HG02970 (cell line): ENCODE measurements around the gene UFD1.

ENCODE experiments used
- ATAC-seq: cut with Tn5 transposase; IDR thresholded peaks from one replicate; pipeline ENCODE4 v1.9.1; 2021; ENCODE audit warnings: mild to moderate bottlenecking, moderate library complexity, moderate number of reproducible peaks; ENCODE audit not compliant: unreplicated experiment, low FRiP score

Gene UFD1

DNA sequence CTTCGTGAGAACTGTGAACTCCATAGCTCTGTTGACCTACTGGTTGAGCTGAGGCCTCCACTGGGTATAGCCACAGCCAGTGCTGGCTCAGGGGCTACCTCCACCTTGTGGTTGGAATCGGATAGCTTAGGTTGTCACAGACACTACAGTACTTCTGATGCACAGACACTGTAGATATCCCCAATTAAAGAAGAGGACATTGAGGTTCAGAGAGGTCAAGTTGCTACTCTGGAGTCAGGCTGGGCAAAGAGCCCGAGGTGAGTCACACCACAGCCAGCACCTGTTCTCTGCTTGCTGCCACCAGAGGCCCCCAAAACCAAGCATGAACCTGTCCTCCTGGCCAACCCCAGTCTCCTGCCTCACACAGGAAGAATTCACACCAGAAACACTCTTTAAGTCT is 5.4 kb downstream of the UFD1 start:
- ATAC-seq, result no peak

- ATAC-seq, result no peak
Observed at GRCh38 chr22:19472233-19472632, 6.8 kb downstream of the UFD1 start.

DNA sequence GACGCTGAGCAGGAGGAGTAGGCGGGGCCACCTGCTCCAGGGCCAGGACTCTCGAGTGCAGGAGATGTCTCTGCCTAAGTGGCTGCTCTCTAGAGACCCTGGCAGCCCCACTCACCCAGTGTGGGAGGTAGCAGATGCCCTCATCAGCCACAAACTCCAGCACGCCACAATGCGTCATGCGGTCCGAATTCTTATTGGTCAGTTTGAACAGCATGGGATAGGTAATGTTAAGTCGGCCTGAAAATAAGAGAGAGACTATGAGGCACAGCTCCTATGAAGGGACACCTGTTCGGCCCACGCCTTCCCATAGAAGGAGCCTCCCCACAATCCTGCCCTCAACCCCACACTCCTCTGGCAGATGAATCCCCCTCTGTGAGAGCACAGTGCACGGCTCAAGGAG is 7.4 kb downstream of the UFD1 start:
- no peak for ATAC-seq

GRCh38 chr22:19470010-19470409 is 9.0 kb downstream of the UFD1 start:
- ATAC-seq, result no peak

DNA sequence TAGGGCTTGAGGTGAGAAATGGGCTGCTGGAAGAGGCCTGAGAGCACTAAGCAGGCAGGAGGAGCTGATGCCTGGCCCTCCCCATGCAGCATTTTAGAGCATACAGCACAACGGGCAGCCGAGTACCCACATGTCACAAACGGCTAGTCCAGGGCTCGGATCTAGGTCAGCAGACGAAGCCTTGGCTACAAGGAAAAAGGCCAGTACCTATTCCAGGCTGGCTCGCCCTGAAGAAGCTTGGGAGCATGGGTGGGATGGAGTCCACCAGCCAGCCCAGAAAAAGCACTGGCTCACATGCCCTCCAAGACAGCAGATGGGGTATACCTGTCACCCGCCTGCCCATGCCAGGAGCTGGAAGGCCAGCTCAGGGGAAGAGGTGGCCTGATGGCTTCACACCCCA is 9.6 kb downstream of the UFD1 start:
- no peak for ATAC-seq

GRCh38 chr22:19467912-19468311 is 11.1 kb downstream of the UFD1 start:
- ATAC-seq, result no peak

- no peak for ATAC-seq
Observed at GRCh38 chr22:19466848-19467752, 11.9 kb downstream of the UFD1 start.

DNA sequence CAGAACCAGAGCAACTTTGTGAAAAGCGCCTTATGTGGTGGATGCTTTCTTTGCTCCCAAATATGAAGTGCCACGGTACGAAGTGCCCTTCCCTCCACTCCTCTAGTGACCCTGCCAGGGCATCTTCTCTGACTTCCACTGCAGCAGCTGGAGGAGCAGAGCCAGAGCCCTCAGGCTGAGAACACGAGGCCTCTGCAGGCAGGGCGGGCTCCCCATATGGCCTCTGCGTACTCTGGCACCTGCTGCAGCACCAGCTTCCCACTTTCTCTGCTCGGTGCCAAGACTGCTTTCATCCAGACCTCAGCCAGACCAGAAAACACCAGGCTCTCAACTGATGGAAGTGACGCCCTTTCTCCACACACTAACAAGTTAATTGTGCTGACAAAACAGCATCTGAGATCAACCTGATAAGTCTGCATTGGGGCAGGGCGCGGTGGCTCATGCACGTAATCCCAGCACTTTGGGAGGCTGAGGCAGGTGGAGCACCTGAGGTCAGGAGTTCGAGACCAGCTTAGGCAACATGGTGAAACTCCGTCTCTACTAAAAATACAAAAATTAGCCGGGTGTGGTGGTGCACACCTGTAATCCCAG is 12.8 kb downstream of the UFD1 start:
- ATAC-seq, result no peak

DNA sequence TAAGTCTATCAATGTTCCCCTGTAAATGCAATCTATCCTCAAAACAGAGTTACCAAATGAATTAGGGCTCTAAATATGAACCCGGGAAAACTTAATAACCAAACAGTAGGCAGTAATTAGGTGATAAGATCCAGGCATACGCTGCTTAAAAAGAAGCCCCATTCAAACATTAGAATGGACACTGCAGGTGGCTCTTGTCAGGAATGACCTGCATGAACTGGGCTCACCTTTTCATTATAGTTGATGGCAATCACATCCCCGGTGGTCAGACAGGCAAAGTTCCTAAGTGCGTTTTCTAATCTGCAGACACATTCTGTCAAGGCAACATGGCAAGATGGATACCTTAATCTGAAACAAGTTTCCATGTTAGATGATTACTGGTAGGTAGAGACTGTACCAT is 14.0 kb downstream of the UFD1 start:
- ATAC-seq, result no peak

- no peak for ATAC-seq
Observed at GRCh38 chr22:19464546-19464945, 14.4 kb downstream of the UFD1 start.

DNA sequence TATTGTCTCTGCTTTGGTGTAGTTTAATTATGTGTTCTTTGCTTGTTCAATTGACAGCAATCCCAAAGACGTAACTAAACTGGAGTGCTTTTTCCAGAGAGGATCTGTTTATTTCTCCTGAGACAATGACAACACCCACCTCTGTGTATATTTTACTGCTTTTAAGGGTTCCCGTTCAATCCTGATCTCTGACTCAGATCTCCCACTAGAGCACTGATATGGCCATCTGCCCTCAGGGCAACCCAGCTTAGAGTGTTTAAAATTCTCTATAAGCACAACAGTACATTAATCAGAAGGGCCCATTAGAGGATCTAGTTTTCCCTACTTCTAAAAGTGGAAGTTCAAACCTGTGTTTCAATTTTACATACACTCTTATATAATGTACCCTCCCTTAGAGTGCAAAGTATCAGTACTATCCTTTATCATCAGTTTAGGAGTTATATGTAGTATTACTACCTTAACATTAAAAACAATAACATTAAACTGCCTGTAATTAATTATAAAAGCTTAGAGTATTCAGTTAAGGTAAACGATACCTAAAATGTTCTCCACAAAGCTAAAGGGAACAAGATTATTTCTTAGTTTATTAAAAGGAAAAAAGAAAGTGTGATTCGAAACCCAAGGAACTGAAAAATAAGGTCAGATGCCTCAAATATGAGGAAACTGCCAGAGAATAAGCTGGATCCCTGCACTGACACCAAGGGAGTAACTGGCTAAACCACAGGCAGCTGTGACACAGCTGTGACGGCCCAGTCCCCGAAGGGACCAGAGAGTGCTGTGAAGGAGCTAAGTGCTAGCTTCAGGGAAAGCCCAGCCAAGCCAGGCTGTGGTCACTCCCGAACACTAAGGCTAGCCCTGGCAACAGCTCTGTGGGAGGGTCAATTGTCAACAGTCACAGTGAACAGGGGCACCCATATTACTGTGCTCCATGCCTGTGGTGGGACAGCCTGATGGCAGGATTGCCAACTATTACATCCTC is 15.2 kb downstream of the UFD1 start:
- no peak for ATAC-seq

DNA sequence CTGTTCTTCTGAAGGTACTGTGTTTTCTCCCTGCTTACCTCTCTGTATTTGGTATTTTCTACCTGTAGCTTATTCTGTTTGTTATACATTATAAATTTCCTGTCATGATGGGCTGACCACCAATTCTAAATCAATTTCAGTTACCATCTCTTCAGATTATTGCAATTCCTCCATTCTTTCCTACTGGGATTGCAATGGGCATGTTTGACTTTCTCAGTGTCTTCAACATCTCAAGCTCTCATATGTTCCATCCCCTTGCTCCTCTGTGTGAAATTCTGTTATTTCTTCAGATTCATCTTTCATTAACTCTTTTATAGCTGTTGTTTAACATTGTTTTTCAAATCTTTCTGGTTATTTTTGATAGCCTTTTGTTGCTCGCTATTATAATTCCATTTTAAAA is 16.0 kb downstream of the UFD1 start:
- ATAC-seq, result no peak

DNA sequence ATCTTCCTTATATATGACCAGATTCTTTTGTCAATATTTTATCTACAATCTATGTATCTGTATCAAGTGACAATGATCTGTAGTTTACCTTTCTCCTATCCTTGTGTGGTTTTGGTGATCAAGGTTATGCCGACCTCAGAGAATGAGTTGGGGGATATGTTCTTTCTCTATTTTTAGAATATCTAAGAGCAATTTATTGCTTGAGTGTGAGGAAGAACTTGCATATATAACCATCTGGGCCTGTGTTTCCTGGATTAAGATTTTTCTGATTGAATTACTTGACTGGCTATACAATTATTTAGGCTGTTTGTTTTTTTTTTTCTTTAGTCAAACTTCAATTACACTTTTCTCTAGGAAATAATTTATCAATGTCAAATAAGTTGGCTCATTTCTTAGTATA is 17.5 kb downstream of the UFD1 start:
- no peak for ATAC-seq

DNA sequence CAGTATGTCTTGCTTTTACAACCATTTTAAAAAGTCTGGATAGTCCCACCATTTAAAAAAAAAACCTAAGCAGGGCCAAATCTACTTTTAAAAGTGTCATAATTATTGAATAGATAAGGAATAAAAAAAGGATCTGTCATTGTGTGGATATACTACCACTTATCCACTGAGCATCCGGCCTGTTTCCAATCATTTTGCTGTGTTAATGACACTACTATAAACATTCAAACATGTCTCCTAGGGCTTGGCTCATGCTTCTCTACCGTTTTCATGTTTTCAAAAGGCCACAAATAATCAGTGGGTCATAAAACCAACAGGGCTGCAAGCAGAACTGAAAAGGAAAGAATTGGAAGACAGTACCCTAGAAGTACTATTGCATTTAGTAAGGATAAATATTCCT is 19.0 kb downstream of the UFD1 start:
- no peak for ATAC-seq

- no peak for ATAC-seq
Observed at GRCh38 chr22:19457828-19458428, 21.1 kb downstream of the UFD1 start.

DNA sequence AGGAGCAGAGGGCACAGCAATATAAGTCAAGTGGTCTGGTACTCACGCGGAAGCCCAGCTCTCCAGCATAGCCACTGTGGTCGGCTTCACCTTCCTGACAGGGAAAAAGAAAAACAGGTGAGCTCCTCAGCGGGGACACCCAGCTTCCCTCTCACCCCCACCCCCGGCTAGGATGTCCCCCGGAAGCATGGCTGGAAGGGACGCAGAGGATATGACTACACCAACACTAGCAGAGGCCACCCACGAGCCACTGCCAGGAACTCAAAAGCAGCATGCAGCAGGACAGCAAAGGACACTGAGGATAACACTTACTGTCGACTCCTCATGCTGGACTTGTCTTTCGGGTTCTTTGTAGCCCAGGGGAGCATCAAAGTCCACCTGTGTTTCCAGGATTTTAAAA is 22.5 kb downstream of the UFD1 start:
- no peak for ATAC-seq

DNA sequence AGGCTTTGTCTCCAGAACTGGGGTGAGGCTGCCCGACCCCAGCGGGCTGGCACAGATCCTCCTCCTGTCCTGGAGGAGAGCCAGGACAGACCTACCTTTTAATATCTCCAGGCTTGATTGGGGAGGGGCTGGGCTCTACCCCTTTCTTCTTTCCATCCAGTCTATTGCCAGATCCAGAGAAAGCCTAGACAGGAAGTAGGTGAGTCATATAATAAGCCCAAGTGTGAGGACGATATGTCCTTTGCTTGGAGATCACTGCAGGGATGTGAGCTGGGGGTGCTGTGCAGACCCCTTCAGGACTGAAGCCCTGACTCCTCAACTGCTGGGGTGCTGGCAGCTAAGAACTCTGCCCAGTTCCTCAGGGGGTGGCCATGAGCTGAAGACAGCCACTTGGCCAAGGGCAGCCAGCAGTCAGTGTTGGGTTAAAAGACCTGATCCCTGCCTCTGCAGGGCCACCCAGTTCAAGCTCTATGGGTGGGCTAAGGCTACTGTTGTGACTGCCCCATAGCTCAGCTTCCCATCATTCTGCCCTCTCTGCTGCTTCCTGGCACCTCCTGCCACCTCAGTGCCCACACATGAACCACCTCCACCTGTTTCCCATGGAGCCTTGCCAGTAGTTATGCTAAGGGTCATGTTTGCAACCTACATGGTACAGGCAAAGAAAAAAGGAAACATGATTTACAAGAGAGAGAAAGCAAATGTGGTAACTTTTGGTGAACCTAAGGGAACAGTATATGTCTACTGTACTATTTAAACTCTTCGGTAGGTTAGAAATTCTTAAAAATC is 23.2 kb downstream of the UFD1 start:
- no peak for ATAC-seq

- ATAC-seq, result no peak
Observed at GRCh38 chr22:19455033-19455432, 24.0 kb downstream of the UFD1 start.

DNA sequence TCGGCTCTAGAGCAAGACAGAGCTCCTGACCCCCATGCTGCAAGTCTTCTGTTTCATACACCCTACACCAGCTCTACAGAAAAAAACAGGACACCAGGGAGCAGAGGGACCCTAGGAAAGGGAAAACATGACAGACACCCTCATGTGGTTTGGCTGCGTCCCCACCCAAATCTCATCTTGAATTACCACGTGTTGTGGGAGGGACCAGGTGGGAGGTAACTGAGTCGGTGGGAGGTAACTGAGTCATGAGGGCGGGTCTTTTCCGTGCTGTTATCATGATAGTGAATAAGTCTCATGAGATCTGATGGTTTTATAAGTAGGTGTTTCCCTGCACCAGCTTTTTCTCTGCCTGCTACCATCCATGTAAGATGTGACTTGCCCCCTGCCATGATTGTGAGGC is 24.8 kb downstream of the UFD1 start:
- no peak for ATAC-seq

- no peak for ATAC-seq
Observed at GRCh38 chr22:19453718-19454117, 25.3 kb downstream of the UFD1 start.
